ENCODE data around the gene TMEM63C.
A peak's percentile ranks its signal among the peaks of the same experiment; 100 is the strongest.

TMEM63C gene

GRCh38 chr14:77181603-77182437 is at the start of gene TMEM63C:
TSS of gene TMEM63C (plus strand) at chr14:77181798. CDS start at chr14:77218814, 37,016 bp downstream.
- DNase-seq: no peak

GRCh38 chr14:77131871-77132486 is 49.6 kb upstream of the TMEM63C start:
- no peak for DNase-seq

- DNase-seq: peak; percentile 22
These were observed 47.8 kb upstream of the TMEM63C start for GRCh38 chr14:77133720-77134338.

- DNase-seq: no peak
These were observed 42.6 kb upstream of the TMEM63C start for GRCh38 chr14:77139022-77139421.

GRCh38 chr14:77139540-77140358 is 41.8 kb upstream of the TMEM63C start:
- no peak for DNase-seq

- DNase-seq: no peak
These were observed 41.0 kb upstream of the TMEM63C start for GRCh38 chr14:77140359-77141213.

GRCh38 chr14:77141214-77142004 is 40.2 kb upstream of the TMEM63C start, which contains the start of gene ZDHHC22:
TSS of gene ZDHHC22 (minus strand) at chr14:77141791. CDS start at chr14:77139738, 2,053 bp downstream.
- DNase-seq: peak; percentile 26

GRCh38 chr14:77142005-77142800 is 39.4 kb upstream of the TMEM63C start:
- no peak for DNase-seq

GRCh38 chr14:77143071-77143470 is 38.5 kb upstream of the TMEM63C start:
- DNase-seq: no peak

GRCh38 chr14:77144412-77145115 is 37.0 kb upstream of the TMEM63C start:
- no peak for DNase-seq

- DNase-seq: no peak
These were observed 35.4 kb upstream of the TMEM63C start for GRCh38 chr14:77145975-77146740.

- DNase-seq: no peak
These were observed 32.9 kb upstream of the TMEM63C start for GRCh38 chr14:77148510-77149231.

- peak; percentile 22 for DNase-seq
These were observed 30.4 kb upstream of the TMEM63C start for GRCh38 chr14:77151245-77151644.

- peak; percentile 56 for DNase-seq
These were observed 29.5 kb upstream of the TMEM63C start for GRCh38 chr14:77151918-77152588.

- DNase-seq: no peak
These were observed 27.8 kb upstream of the TMEM63C start for GRCh38 chr14:77153802-77154201.

GRCh38 chr14:77154421-77154820 is 27.2 kb upstream of the TMEM63C start:
- DNase-seq: no peak

GRCh38 chr14:77155083-77155482 is 26.5 kb upstream of the TMEM63C start:
- DNase-seq: no peak
